GM12874 (cell line): ENCODE measurements around the gene ACER3.

ENCODE experiments used
- TF ChIP-seq, protein P1 (sequence below): IDR thresholded peaks from 2 replicates; pipeline ENCODE4 v1.5.1; 2011; ENCODE audit warnings: low read depth, mild to moderate bottlenecking, control low read depth, low read length, moderate library complexity; ENCODE audit not compliant: insufficient read depth

The ACER3 gene

DNA sequence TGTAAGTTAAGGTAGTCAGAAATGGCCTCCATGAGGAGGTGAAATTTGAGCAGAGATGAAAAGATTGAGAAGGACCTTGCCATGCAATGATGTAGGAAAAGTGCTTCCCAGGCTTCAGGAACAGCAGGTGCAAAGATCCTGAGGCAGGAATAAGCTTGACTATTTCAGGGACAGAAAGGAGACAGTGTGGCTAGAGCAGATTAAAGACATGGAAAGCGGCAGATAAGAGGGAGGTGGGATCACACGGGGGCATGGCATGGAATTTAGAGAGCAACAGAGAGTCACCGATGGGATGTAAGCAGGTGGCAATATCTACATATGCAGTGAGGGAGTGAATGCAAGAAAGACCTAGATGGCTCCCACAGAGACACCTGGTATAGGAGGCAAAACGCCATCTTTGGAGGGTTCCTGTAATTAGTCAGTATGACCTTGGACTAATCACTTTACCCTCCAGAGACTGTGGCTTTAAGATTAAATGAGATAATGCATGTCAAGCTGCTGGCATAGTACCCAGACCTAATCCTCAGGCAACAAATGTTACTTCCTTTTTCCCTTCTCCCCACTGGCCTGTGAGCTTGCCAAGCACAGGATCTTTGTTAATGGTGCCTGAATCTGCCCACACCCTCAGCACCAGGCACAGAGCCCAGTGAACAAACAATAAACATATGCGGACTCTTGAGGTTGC lies 24.6 kb upstream of the ACER3 start:
- TF ChIP-seq, protein P1, sequence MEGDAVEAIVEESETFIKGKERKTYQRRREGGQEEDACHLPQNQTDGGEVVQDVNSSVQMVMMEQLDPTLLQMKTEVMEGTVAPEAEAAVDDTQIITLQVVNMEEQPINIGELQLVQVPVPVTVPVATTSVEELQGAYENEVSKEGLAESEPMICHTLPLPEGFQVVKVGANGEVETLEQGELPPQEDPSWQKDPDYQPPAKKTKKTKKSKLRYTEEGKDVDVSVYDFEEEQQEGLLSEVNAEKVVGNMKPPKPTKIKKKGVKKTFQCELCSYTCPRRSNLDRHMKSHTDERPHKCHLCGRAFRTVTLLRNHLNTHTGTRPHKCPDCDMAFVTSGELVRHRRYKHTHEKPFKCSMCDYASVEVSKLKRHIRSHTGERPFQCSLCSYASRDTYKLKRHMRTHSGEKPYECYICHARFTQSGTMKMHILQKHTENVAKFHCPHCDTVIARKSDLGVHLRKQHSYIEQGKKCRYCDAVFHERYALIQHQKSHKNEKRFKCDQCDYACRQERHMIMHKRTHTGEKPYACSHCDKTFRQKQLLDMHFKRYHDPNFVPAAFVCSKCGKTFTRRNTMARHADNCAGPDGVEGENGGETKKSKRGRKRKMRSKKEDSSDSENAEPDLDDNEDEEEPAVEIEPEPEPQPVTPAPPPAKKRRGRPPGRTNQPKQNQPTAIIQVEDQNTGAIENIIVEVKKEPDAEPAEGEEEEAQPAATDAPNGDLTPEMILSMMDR = no peak

DNA sequence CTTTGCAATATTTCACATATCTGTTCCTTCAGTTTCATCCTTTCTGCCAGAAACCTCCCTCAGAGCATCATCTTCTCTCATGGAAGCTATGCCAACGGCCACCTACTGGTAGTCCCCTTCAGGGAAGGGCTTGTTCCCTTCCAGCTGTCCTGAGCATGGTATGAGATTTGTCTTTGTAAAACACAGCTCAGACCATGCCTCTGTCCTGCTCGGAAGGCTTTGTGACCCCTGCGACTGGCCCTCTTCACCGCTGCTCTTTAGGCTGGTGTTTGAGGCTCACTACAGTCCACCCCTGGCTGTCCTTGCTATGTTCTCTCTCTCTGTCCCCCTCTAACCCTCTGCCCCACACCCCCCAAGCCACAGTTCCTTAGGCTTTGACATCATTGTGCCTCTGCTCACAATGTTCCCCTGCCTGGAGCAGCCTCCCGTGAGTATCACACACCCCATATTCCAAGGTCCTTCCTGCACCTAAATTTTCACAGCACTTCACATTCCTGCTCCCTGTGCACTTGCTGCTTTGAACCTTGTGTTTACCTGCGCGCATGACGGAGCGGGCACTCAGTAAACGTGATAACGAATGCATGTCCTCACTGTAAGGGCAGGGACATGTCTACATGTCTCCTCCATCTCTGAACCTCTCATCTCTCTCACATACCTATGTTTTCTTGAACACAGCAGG lies 24.0 kb upstream of the ACER3 start:
- TF ChIP-seq, protein P1 = no peak

DNA sequence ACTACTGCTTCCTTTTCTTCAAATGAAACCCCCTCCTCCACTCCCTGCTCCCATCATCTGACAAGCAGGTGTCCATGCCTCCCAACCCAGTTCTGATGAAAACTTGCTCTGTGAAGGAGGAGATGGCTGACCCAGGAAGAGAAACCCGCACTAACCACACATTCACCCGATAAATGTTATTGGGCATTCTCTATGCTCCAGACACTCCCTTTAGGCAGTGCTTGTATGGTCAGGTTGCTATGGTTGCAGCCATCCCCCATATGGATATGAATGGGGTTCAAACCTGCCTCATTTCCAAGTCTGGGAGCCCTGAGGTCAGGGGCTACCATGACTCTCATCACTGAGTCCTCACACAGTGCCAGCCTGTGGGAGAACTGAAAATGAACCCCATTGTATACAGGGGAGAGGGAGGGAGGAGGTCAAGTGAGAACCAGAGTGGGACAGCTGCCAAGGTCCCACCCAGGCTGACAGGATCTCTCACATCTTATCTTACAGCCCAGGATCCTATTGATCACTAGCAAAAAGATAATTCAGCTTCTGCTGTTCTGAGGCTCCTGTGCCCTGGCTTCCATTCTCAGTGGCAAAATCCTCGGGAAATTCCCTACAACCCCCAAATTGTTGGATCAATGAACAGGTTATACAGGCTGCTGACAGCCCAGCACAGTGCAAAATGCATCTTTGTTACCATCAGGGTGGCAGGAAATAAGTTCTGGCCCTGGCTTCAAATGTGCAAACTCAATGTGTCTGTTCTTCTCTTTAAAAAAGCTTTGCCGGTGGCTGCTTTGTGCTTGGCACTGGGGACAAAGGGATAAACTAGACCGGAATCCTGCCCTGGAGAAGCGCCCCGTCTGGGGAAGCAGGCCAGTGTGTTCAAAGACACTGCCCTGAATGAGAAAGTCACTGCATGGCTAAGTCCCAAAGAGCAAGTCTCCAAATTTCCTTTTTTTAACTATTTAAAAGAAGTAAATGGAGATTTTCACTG lies 22.7 kb upstream of the ACER3 start:
- TF ChIP-seq, protein P1 = no peak

DNA sequence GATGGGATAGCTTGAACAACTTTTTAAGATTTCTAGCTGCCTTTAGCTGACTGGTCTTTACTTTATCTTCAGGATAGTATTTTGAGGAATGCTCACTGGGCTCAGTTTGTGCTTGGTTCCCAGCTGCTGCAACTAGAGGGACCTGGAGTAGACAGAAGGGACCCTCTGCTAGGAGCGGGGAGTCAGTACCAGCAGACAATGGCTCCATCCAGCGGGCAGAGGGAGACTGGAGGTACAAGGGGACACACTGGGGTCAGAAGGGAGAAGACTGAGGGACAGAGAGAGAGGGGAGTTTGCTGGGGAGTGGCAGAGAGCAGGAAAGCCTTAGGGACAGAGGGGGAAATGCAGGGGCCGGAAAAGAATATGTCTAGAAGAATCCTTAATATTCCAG lies 22.0 kb upstream of the ACER3 start:
- TF ChIP-seq, protein P1 = no peak

DNA sequence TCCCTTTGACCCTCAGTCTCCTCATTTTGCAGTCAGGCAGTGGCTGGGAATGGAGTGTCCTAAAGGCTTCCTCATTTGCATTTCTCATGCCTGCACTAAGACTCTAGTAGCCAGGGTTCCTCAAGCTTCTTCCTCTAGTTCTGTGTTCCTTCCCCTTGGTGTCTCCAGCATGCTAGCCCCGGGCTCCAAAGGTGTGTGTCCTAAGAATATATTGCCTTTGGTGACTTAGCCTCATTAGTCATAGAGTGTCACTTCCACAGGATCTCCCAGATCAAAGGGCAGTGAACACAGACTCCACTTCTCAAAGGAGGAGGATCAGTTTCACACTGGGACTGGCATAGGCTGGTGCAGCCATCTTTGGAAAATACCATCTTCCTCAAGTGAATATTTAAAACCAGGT lies 21.4 kb upstream of the ACER3 start:
- TF ChIP-seq, protein P1 = no peak

DNA sequence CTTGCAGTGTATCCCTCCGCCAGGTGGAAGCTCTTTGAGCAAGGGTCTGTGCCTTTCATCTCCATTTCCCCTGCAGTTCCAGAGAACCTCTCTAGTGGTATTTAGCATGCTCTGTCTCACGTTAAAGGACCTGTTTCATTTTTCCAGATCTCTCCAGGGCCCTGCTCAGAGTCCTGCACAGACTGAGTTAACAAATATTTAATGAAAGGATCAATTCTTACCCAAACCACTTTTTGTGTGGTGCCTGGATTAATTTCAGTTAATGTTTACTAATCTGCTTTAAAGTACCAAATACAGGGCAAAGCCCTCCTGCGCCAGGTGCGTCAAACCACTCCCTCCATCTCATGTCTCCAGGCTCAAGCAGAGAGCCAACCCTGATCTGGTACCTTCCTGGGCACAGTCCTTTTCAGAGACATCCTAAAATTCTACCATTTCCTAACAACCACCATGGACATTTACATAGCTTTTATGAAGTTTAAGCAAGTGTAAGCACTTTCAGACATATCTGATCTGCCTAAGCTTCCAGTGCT lies 18.7 kb upstream of the ACER3 start:
- TF ChIP-seq, protein P1 = no peak

DNA sequence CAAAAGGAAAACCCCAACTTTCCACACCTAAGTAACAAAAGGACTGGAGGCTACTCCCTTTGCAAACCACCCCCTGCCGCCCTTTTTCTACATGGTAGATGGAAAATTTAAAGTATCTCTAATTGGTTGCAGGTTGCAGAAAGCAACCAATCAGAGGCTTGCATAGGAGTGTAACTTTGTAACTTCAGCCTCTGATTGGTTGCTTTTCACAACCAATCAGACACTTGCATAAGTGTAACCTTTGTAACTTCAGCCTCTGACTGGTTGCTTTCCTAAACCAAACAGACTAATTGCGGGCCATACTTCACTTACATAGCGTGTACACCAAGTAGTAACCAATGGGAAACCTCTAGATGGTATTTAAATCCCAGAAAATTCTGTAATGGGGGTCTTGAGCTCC lies 16.8 kb upstream of the ACER3 start:
- TF ChIP-seq, protein P1 = no peak
